Suprapubic skin (tissue), 4 donors: ENCODE measurements around the gene PHF3. TPM values are rescaled to one million over a fixed set of nuclear protein-coding genes. Genes with fewer than 3 reads are reported as not detected.
A peak's percentile ranks its signal among the peaks of the same experiment; 100 is the strongest.

Source experiments
- DNase-seq, 2 donors: peaks; one replicate each; pipeline ENCODE4 v3.0.0-alpha.2; 2019; ENCODE audit warnings: low spot score in 2 of 2
- H3K27ac ChIP-seq: fragments of 200-600 bp; sonication (generic); one replicate; pipeline ENCODE4 v1.5.1; 2019
- H3K27me3 ChIP-seq: fragments of 200-600 bp; sonication (generic); one replicate; pipeline ENCODE4 v1.5.1; 2019
- H3K36me3 ChIP-seq: fragments of 200-600 bp; sonication (generic); one replicate; pipeline ENCODE4 v1.5.1; 2019
- H3K4me1 ChIP-seq: fragments of 200-600 bp; sonication (generic); one replicate; pipeline ENCODE4 v1.5.1; 2019
- H3K4me3 ChIP-seq: fragments of 200-600 bp; sonication (generic); one replicate; pipeline ENCODE4 v1.5.1; 2019; ENCODE audit warnings: mild to moderate bottlenecking
- H3K9me3 ChIP-seq: fragments of 200-600 bp; sonication (generic); one replicate; pipeline ENCODE4 v1.5.1; 2019
- EP300 ChIP-seq: sonication (generic); formaldehyde crosslinking; IDR thresholded peaks from one replicate; pipeline ENCODE4 v1.6.1; 2017; ENCODE audit warnings: antibody characterized with exemption
- POLR2A ChIP-seq, 2 donors: fragments of 450-650 bp; IDR thresholded peaks; one replicate each; pipeline ENCODE4 v1.6.1; 2017; ENCODE audit warnings: antibody characterized with exemption in 2 of 2, mild to moderate bottlenecking in 2 of 2, moderate library complexity in 2 of 2
- POLR2AphosphoS5 ChIP-seq, 3 donors: sonication (generic); formaldehyde crosslinking; IDR thresholded peaks; one replicate each; pipeline ENCODE4 v1.6.1; 2017; ENCODE audit warnings: antibody characterized with exemption in 3 of 3
- WGBS: methylation state at CpG from one replicate; pipeline ENCODE4 v1.1.5; 2018; 5-methylcytosine and 5-hydroxymethylcytosine counted together
- total RNA-seq, 4 donors: library from RNA; depleted of rRNA; stranded (reverse); fragments of >200 nt; gene quantifications; one replicate each; pipeline ENCODE4 v1.1.0, GENCODE V29; 2016
- TF ChIP-seq, protein P1 (sequence below), 2 donors: fragments of 200-600 bp in 1 of 2; fragments of 450-650 bp in 1 of 2; sonication (generic) in 1 of 2; IDR thresholded peaks; one replicate each; pipeline ENCODE4 v1.5.1; 2016 to 2019; ENCODE audit warnings: antibody characterized with exemption in 2 of 2, mild to moderate bottlenecking in 1 of 2, moderate library complexity in 1 of 2

The PHF3 gene
- total RNA-seq, 4 donors from 2014 or later, result 38.1 to 98.5 (median 49.3) TPM

DNA sequence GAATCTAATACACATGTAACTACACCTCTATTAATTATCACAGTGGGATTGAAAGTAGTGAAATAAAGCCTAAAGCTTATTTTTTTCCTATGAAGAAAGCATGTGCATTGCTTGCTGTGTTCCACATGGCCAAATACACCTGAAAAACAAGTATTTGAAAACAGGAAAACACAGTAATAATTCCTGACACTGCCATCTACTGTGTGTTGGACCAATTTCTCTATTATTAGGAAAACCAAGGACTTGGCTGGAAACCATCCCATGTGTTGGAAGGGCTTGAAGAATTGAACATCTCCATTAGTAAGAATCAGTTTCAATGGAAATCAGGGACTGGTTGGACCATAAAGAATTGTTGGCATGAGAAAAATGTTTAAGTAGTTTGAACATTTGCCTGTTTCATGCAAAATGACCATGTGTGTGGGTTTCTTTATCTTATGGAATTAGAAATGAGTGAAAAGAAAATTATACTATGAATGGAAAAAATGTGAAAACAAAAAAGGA, 124.1 kb downstream of the PHF3 start:
- Histone ChIP-seq H3K4me1 (no peaks in the 10 kb centered on the region), H3K9me3 (no peaks in the 10 kb centered on the region), H3K4me3 (no peak overlapping the region), H3K36me3 (peaks cover 8% of the 10 kb centered on the region), H3K27ac (no peak overlapping the region), H3K27me3 (no peaks in the 10 kb centered on the region)
- TF ChIP-seq POLR2AphosphoS5 (IDR thresholded peaks at IDR 0.05) (no peak), POLR2A (IDR thresholded peaks at IDR 0.05) (no peak), EP300 (no peak)
- TF ChIP-seq, protein P1, sequence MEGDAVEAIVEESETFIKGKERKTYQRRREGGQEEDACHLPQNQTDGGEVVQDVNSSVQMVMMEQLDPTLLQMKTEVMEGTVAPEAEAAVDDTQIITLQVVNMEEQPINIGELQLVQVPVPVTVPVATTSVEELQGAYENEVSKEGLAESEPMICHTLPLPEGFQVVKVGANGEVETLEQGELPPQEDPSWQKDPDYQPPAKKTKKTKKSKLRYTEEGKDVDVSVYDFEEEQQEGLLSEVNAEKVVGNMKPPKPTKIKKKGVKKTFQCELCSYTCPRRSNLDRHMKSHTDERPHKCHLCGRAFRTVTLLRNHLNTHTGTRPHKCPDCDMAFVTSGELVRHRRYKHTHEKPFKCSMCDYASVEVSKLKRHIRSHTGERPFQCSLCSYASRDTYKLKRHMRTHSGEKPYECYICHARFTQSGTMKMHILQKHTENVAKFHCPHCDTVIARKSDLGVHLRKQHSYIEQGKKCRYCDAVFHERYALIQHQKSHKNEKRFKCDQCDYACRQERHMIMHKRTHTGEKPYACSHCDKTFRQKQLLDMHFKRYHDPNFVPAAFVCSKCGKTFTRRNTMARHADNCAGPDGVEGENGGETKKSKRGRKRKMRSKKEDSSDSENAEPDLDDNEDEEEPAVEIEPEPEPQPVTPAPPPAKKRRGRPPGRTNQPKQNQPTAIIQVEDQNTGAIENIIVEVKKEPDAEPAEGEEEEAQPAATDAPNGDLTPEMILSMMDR (IDR thresholded peaks at IDR 0.05), result no peak
- no peak for DNase-seq

DNA sequence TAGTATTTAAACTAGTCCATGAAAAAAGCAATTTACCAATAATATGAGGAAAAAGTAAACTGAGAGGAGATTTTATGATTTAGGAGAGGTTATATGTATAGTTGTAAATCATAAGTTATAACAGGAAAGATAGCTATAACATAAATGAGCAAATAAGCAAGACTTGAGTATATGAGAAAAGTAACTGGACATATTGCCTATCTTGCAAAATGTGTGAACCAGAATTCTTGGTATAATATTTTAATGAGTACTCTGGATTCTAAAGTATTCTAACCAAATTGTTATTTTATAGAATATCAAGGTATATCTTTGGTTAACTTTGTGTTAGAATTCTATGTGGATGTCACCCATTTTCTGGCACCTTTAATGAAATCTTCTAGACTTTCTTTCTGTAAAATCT, 124.6 kb downstream of the PHF3 start:
- no peak for TF ChIP-seq POLR2AphosphoS5 (IDR thresholded peaks at IDR 0.05)
- no peaks in the 10 kb centered on the region for H3K9me3 ChIP-seq
- H3K27me3 ChIP-seq, result no peaks in the 10 kb centered on the region
- DNase-seq, result no peak
- H3K4me1 ChIP-seq, result no peaks in the 10 kb centered on the region
- no peak overlapping the region for H3K4me3 ChIP-seq
- H3K36me3 ChIP-seq, result peaks cover 8% of the 10 kb centered on the region
- no peak overlapping the region for H3K27ac ChIP-seq

DNA sequence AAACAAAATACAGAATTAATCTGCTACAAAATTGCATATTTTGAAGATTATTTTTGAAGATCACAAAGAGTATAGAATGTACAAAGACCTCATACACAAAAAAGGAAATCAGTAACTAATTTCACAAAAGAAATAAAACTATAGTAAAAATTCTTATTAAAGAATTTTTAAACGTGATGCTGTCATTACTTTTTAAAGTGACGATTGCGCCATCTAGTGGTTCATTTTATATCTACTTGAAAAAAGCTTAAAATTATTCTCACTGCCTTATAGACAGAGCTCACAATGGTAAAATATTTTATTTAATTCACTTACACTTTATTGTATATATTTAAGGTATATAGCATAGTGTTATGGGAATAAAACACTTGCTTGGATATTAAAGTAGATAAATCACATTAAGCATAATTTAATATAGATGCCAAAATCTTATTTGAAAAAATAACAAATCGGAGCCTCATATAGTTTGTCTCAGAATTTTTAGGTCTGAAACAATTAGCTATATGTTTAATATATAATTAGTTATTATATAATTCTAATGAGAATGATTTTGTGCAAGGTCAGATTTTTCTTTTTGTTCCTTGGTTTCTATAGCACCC, 128.8 kb downstream of the PHF3 start:
- Histone ChIP-seq H3K9me3 (peaks cover 4% of the 10 kb centered on the region), H3K4me1 (no peaks in the 10 kb centered on the region), H3K36me3 (no peaks in the 10 kb centered on the region), H3K4me3 (no peak overlapping the region), H3K27ac (no peak overlapping the region), H3K27me3 (no peaks in the 10 kb centered on the region)
- DNase-seq, result no peak
- WGBS, result 23% methylated on average over 4 of the region's 4 CpGs
- TF ChIP-seq POLR2A (IDR thresholded peaks at IDR 0.05) (no peak), EP300 (no peak)
- TF ChIP-seq, protein P1 (IDR thresholded peaks at IDR 0.05), result peak; percentile 30 to 54

Other genes starting within 250 kb of the PHF3 start
- 10 to 100 TPM; 12.4 to 85.4 (median 50.4) TPM for gene PTP4A1, start 63.3 kb upstream of the PHF3 start, total RNA-seq